Left colon (tissue), 2 donors: ENCODE measurements around the gene ERICH3. TPM values are rescaled to one million over a fixed set of nuclear protein-coding genes. Genes with fewer than 3 reads are reported as not detected.
"Not testable (repeated sequence)": the region's sequence is repeated elsewhere in the genome, so short reads cannot be mapped to it uniquely, and the experiment has no call there.

ENCODE experiments used
- ATAC-seq: fragments of 200-7000 bp; cut with Tn5 transposase; one replicate; pipeline ENCODE4 v1.9.1; 2020; ENCODE audit warnings: mild to moderate bottlenecking, moderate library complexity
- DNase-seq, 2 donors: peaks; one replicate each; pipeline ENCODE4 v3.0.0-alpha.2; 2020
- intact Hi-C, 2 donors: fragments of 100-400 bp; cut with DNase I in 1 of 2; cut with micrococcal nuclease in 1 of 2; formaldehyde crosslinking; loops; one replicate each; pipeline versions ENCODE4 v1.11.2 to v1.14.0; 2022; cut with DNase I, micrococcal nuclease
- total RNA-seq, 2 donors: library from RNA; stranded (reverse); fragmentation: NEBNext Ultra II Directional; extraction: Animal tissue kit (Norgen Biotek cat#: 25700); gene quantifications; one replicate each; pipeline ENCODE4 v1.2.1, GENCODE V29; 2021
- donor health status: DM: no; HTN: no; CAD: no.
- donor health status: DM: yes; HTN: yes; CAD: no.

The ERICH3 gene
- total RNA-seq, 2 donors from 2014 or later: 0.11 TPM; not detected in 1

DNA sequence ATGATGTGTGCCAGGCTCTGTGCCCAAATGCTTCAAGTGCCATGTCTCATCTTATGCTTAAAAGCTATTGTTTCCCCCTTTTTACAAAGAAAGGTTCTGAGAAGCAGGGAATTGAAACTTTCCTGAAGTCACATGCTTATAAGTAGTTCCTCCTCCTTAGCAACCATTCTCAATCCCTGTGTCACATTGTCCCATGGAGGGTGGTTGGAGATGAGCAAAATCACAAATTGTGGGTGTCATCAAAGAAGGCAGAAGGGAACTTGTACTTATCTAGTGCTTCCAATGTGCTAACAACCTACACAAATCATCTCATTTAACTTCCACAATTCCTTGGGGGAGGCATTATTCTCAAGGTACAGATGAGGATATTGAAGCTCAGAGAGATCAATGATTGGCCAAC is 10.1 kb upstream of the ERICH3 start:
- intact Hi-C loops: no loop called here
- ATAC-seq: no peak
- no peak for DNase-seq

DNA sequence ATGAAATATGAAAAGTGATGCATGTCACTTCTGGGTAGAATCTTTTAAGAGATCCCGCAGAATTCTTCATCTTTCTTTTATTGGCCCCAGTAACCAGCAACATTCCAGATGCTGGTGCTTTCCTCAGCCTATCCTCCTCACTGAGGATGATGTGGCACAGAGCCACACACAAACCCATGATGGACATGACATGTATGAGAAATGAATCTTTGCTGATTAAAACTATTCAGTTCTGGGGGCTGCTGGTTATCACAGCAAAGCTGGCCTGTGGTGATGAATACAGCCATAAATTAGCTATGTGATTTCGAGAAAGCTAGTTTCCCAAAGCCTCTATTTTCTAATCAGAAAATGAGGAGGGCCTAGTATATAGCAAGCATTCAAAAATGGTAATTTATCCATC is 8.3 kb upstream of the ERICH3 start:
- intact Hi-C loops: no loop called here
- ATAC-seq (no peak), DNase-seq (no peak)

DNA sequence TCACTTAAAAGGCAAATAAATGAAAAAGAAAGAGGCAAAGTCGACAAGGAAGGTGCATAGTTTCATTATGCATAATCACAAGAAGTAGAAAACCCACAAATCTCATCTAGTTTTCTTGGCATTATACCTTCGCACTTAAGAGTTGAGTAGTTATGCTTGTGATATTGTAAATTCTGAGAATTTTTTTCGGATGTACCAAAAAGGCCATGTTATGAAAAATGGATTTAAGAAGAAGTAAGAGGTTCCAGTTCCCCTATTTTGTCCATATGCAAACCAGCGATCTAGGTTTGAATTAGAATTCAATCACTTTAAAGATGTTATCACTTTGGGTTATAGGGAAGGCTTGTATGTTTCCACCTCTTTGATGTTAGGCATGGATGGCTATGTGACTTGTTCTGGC is 7.9 kb upstream of the ERICH3 start:
- no peak for ATAC-seq
- intact Hi-C loops: no loop called here
- no peak for DNase-seq

DNA sequence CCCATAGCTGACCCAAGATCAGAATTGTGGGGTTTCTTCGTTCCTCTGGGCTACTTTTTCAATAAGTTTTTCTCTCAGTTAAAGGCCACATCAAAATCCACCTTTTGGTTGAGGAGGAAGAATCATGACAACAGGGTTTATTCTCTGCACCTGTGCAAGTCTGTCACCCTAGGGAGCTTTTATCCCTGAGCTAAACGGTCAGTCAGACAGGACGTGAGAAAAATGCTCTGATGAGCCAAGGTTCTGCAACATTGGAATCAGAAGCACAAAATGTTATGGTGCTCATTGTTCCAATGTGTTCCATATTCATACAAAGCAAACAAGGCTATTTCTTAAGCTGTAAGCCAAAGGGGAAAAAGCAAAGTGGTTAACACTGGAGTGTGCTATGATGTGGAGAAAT is 7.4 kb upstream of the ERICH3 start:
- intact Hi-C loops: no loop called here
- DNase-seq (no peak), ATAC-seq (no peak)

DNA sequence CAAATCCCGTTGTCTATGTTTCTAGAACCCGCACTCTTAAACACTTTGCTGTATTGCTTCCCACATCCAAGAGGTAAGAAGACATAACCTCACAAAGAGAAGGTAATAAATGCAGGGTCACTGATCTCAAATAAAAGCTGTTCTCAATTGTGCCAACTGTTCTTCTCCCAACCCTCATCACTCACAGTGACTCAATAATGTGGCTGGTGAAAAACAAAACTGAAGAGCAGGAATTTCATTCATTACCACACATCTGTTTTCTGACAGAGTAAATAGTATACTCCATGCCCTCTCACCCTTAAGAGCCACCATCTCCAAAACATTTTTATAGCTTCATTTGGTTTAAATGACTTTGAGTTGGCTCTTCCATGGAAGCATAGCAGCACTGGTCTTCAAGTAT is 6.2 kb upstream of the ERICH3 start:
- ATAC-seq: no peak
- DNase-seq: no peak
- intact Hi-C loops: no loop called here

DNA sequence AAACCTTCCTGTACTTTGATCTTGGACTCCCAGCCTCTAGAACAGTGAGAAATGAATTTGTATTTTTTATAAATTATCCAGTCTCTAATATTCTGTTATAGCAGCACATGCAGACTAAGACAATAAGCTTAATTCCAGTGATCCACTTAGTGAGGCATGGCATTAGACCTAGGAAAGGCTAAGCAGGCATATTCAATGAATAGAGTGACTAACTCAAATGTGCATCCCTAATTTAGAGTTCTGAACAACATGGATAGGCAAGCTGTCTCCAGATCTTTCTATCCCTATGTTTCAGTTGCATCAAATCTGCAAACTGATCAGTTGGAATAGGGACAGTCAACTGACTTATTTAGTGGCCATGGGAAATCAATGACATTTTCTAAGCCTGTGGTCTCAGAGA is 4.3 kb upstream of the ERICH3 start:
- intact Hi-C loops: no loop called here
- DNase-seq: no peak
- ATAC-seq: no peak

DNA sequence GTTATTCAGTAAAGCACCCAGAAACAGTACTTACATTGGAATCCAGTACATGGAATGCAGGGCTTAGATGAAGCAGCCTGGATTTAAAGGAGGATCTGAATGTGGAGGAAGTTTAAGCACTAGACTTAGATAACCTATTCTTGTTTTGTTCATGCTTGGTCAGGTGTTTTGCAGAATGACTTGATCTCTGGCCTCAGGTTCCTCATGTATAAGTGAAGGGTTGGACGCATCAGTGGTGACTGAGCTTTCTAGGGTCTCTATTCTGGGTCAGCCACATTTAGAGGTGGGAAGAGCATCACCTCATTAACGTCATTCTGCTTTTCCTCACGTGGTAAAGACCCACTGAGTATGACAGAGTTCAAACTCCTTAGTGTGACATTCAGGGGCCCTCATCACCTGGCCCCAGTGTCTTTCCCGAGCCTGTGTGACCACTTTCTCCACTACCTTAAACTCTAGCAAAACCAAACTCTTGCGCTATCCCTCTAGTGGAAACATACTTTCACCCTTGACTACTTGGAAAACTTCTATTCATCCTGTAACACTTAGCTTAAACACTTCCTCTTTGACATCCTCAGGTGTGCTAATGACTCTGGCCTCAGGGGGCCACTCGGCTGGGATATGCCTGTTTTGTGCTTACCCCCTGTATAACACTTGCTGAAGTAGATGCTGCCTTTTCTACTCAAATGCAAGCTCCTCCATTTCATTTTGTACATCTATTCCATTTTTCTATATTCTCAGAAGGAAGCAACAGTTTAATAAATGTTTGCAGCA is 871 bp upstream of the ERICH3 start:
- no peak for ATAC-seq
- no peak for DNase-seq
- intact Hi-C loops: no loop called here

DNA sequence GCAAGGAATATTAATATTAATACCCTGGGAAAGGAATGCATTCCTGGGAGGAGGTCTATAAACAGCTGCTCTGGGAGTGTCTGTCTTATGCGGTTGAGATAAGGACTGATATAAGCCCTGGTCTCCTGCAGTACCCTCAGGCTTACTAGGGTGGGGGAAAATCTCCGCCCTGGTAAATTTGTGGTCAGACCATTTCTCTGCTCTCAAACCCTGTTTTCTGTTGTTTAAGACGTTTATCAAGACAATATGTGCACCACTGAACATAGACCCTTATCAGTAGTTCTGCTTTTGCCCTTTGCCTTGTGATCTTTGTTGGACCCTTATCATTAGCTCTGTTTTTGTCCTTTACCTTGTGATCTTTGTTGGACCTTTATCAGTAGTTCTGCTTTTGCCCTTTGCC is 2.7 kb downstream of the ERICH3 start:
- intact Hi-C loops, ATAC-seq, DNase-seq: not testable (repeated sequence)

DNA sequence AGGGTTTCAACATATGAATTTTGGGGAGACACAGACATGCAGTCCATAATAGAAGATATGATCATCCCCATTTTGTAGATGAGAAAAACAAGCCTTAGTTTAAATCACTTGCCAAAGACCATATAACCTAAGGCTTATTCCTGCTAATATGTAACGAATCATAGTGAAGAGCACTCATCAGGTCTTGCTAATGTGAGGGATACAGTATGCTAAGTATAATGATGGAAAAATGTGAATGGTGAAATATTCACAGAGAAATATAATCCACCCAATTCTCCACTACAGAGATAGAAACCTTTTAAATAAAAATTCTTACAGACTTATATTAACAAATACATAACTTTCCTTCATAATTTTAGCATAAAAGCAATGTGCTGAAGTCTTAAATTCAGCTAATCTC is 18.9 kb downstream of the ERICH3 start:
- no peak for ATAC-seq
- DNase-seq: no peak
- intact Hi-C loops: no loop called here

DNA sequence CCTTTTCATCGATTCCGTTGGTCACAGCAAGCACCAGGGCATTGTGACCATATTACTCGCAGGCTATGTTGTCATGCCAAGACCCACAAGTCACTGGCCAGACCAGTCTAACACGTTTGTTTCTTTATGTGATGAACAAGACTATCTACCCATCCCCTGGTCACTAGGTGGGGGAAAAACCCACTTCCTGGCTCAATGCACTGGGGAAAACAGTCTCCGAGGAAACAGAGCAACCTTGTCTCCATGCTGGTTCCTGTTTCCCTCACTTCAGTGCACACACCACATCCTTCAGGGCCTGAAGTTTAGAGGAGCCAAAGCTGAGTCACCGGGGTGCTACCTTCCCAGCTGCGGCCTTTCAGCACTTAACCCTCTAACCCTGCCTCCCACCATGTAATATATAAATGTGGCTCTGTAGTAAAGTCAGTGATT is 20.9 kb downstream of the ERICH3 start:
- ATAC-seq (no peak), DNase-seq (no peak)
- intact Hi-C loops: no loop called here

DNA sequence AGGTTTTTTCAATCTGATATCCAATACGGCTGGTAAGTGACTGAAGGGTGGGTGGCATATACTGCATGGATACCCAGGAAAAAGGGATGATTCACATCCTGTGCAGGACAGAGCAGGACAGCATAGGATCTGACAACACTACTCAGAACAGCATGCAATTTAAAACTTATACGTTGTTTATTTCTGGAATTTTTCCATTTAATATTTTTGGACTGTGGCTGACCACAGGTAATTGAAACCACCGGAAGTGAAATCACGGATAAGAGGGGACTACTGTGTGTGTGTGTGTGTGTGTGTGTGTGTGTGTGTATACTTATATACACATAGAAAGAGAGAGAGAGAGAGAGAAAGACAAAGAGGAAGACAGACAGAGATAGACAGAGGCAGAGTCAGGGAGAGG is 23.0 kb downstream of the ERICH3 start:
- intact Hi-C loops: no loop called here
- no peak for DNase-seq
- no peak for ATAC-seq

DNA sequence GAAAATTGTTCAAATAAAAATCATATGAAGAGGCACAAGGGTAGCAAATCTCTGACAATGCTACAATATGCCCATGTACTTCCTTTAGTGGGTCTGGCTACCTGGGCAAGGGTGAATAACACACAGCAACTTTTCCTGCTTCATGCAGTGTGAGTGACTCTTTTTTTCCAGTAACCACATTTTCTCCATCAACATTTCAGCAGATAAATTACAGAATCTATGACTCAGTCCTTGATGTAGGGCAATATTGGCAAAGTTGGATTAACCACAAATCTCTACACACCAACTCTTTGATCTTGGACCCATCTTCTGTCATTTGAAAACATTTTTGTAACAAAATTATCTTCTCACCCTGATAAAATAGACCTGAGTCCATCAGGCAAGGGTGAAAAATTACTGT is 31.7 kb downstream of the ERICH3 start:
- intact Hi-C loops: no loop called here
- no peak for DNase-seq
- no peak for ATAC-seq

DNA sequence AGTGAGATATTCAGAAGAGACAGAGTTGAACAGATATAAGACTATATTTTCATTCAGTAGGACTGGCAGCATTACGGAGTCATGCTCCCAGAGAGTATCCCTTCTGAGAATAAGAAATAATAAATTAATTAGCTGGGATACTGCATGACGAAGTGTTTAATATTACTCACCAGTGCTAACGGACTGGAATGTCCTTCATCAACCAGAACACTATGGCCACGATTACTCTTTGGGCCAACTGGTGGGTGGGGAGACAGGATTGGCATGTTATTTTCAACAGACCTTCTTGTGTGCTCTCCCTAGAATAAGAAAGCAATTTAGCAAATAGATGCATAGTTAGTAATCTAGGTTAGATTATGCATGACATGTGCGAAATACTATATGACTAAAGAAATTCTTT is 32.4 kb downstream of the ERICH3 start:
- DNase-seq: no peak
- intact Hi-C loops: no loop called here
- ATAC-seq: no peak

DNA sequence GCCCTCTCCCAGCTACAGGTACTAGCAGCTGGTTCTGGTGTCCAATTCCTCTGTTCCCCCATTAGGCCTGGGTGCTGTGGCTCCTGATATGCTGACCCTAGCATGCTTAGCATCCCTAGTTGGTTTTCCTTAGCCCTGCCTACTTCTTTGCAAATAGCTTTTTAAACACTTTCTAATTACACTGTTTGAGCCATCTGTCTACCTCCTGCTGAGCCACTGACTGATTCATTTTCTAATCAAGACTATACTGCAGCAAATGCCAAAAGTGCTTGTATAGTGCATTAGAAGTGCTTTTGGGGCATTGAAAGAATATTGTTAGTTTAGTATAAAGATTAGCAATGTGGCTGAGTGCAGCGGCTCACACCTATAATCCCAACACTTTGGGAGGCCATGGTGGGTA is 36.3 kb downstream of the ERICH3 start:
- ATAC-seq: no peak
- intact Hi-C loops: no loop called here
- DNase-seq: no peak

DNA sequence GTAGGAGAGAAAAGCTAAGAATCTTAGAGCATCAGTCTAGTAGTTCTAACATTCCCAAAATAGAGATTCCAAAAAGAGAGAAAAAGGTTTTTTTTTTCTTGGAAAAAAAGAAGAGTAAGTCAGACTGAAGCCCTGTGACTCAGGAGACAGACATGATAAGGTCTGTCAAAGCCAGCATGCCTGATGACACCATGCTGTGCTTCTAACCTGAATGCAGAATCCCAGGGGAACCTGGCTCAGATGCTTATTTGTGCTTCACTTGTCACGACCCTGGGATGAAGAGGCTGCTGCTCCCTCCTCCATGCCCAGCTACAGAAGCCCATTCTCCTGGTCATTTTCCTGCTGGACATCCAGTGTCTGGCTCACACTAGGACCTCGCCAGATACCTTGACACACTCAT is 44.3 kb downstream of the ERICH3 start:
- no peak for DNase-seq
- intact Hi-C loops: no loop called here
- no peak for ATAC-seq

DNA sequence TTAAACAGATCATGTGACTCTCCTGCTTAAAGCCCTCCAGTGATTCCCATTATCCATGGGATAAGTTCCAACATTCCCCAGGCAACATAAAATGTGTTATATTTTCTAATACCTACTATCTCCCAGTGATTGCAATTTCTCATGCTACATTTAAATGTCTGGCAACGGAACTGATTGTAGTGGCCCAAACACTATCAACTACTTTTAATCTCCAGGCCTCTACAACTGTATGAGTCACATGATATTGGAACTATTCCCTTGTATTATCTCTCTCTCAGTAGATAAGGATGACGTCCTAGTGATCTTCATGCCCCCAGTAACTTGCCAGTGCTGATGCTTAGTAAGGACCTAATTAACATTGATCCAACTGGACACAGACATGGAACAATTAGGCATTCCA is 49.9 kb downstream of the ERICH3 start:
- DNase-seq (no peak), ATAC-seq (no peak)
- intact Hi-C loops: no loop called here

DNA sequence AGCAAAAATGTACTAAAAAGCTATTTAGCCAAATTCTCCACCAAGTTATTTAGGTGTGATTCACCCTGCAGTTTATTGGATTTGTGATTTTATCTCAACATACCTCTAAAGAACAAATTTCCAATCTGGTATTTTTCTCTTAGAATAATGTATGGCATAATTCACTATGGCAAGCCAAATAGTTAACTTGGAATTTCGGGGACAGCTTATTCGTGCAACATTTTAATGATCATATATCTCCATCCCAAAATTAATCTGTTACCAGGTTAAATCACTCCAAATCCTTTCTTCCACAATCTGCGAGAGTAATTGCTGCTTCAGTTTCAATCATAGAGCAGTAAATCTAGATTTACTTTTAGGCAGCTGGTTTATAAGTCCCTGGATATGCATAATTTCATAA is 53.4 kb downstream of the ERICH3 start:
- DNase-seq (no peak), ATAC-seq (no peak)
- intact Hi-C loops: no loop called here

DNA sequence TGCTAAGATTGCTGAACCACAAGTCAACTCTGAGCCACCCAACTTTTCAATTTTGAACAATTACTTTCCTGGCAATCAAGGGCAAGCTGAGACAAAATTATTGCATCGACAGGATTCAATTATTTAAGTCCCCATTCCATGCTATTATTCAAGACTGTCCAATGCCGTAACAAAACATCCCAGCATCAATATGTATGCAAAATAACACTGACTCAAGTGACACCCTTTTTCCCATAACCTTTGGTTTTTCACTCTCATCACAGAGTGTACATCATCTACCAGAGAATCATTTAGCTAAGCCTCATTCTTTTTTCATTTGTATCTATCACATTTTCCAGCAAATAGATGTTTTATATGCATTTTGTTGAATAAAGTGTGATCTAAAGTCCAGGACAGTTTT is 54.6 kb downstream of the ERICH3 start:
- intact Hi-C loops: no loop called here
- no peak for ATAC-seq
- DNase-seq: no peak

DNA sequence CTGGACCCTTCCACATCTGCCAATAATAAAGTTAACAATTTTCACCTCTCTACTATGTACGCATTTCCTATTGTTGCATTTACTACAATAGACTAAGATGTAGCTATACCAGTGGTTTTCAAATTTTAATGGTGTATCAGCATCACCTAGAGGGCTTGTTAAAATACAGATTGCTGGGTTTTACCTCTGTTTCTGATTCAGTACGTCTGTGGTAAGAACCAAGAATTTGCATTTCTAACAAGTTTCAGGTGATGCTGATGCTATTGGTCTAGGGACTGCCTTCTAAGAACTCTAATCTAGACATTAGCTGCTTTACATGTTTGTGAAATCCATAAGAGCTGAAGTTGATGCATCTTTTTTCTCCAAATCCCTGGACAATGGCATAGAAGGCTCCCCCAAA is 59.7 kb downstream of the ERICH3 start:
- ATAC-seq: no peak
- DNase-seq: no peak
- intact Hi-C loops: no loop called here

DNA sequence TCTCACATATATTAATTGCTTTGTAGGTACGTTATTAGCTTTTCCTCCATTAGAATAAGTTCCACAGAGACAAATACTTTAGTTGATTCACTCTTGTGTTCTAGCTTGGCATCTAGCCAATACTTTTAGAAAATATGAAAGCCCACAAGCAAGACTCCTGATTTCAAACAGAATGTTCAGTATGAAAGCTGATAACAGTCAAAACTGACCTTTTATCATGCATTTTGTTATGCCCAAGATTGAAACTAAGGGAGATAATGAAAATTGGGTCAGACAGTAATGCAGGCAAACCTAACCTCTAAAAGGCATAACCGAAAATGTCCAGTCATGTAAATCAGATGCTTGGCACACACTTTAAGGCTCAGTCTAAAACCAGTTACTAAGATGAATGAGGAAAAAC is 61.7 kb downstream of the ERICH3 start:
- intact Hi-C loops: no loop called here
- no peak for ATAC-seq
- no peak for DNase-seq

DNA sequence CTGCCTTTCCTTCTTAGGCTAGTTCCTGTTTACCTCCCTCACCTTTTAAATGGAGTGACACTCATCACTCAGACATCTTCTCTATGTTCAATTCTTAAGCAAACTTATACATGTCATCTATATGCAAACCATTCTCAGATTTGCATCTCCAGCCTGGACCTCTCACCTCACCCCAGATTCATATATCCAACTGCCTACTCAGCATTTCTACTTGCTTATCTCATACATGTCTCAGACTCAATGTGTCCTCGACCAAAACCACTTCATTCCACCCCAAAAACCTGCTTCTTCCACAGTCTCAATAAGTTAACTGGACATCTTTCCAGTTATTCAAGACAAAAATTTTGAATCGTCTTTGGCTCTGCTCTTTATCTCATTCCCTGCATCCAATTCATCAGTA is 62.6 kb downstream of the ERICH3 start:
- intact Hi-C loops: no loop called here

More for the DNA sequence above, 62.6 kb downstream of the ERICH3 start:
- no peak for ATAC-seq
- DNase-seq: no peak
